ENCODE results near the gene NGF.
A peak's percentile ranks its signal among the peaks of the same experiment; 100 is the strongest.

NGF gene

GRCh38 chr1:115280064-115280463 lies 58.0 kb downstream of the NGF start:
- peak; percentile 96 for DNase-seq (ENCODE audit: extremely low read depth, low read depth)
- no peak for TF ChIP-seq CTCF (IDR thresholded peaks at IDR 0.05; ENCODE audit: low read depth, low read length, missing control alignments)
- peak overlapping the region; percentile 28 for H3K4me3 ChIP-seq (replicated peaks; ENCODE audit: low read depth, low read length)

GRCh38 chr1:115278211-115278610 lies 59.8 kb downstream of the NGF start:
- no peak for TF ChIP-seq CTCF (IDR thresholded peaks at IDR 0.05; ENCODE audit: low read depth, low read length, missing control alignments)
- H3K4me3 ChIP-seq (replicated peaks; ENCODE audit: low read depth, low read length), result no peak overlapping the region
- DNase-seq (ENCODE audit: extremely low read depth, low read depth), result no peak

GRCh38 chr1:115277276-115277675 lies 60.8 kb downstream of the NGF start:
- TF ChIP-seq CTCF (IDR thresholded peaks at IDR 0.05; ENCODE audit: low read depth, low read length, missing control alignments), result no peak
- H3K4me3 ChIP-seq (replicated peaks; ENCODE audit: low read depth, low read length), result no peak overlapping the region
- no peak for DNase-seq (ENCODE audit: extremely low read depth, low read depth)

GRCh38 chr1:115275216-115275615 lies 62.8 kb downstream of the NGF start:
- TF ChIP-seq CTCF (IDR thresholded peaks at IDR 0.05; ENCODE audit: low read depth, low read length, missing control alignments), result peak; percentile 51
- H3K4me3 ChIP-seq (replicated peaks; ENCODE audit: low read depth, low read length), result no peak overlapping the region
- no peak for DNase-seq (ENCODE audit: extremely low read depth, low read depth)

- no peak overlapping the region for H3K4me3 ChIP-seq (replicated peaks; ENCODE audit: low read depth, low read length)
- no peak for DNase-seq (ENCODE audit: extremely low read depth, low read depth)
- TF ChIP-seq CTCF (IDR thresholded peaks at IDR 0.05; ENCODE audit: low read depth, low read length, missing control alignments), result no peak
Observed at GRCh38 chr1:115274467-115274866, 63.6 kb downstream of the NGF start.

GRCh38 chr1:115266729-115267421 lies 71.2 kb downstream of the NGF start:
- no peak for TF ChIP-seq CTCF (IDR thresholded peaks at IDR 0.05; ENCODE audit: low read depth, low read length, missing control alignments)
- no peak for DNase-seq (ENCODE audit: extremely low read depth, low read depth)
- no peak overlapping the region for H3K4me3 ChIP-seq (replicated peaks; ENCODE audit: low read depth, low read length)

GRCh38 chr1:115265099-115265498 lies 73.0 kb downstream of the NGF start:
- TF ChIP-seq CTCF (IDR thresholded peaks at IDR 0.05; ENCODE audit: low read depth, low read length, missing control alignments), result no peak
- H3K4me3 ChIP-seq (replicated peaks; ENCODE audit: low read depth, low read length), result no peak overlapping the region
- no peak for DNase-seq (ENCODE audit: extremely low read depth, low read depth)

Measured in HFF-Myc (cell line).